Inflammatory macrophage (primary cell): ENCODE measurements around the gene MRM3.
"Not testable (repeated sequence)": the region's sequence is repeated elsewhere in the genome, so short reads cannot be mapped to it uniquely, and the experiment has no call there.

Experiments
- DNase-seq, 2 donors: peaks; one replicate each; pipeline ENCODE4 v3.0.0-alpha.2; 2020 to 2022
- total RNA-seq, 18 experiments: gene quantifications; one replicate each; lab custom pipeline; 2026; ENCODE audit warnings: mixed read lengths in 6 of 18, inconsistent platforms in 2 of 18; lab: John Stamatoyannopoulos, UW

Gene MRM3, protein sequence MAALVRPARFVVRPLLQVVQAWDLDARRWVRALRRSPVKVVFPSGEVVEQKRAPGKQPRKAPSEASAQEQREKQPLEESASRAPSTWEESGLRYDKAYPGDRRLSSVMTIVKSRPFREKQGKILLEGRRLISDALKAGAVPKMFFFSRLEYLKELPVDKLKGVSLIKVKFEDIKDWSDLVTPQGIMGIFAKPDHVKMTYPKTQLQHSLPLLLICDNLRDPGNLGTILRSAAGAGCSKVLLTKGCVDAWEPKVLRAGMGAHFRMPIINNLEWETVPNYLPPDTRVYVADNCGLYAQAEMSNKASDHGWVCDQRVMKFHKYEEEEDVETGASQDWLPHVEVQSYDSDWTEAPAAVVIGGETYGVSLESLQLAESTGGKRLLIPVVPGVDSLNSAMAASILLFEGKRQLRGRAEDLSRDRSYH
- total RNA-seq: 2.7 to 17.2 (median 9.7) reads per million in 18 experiments

GRCh38 chr17:781805-782731 is at the start of gene MRM3, which contains the start of gene GLOD4:
MRM3 (plus strand) TSS chr17:782353; CDS start chr17:782379, 26 bp downstream.
GLOD4 (minus strand) TSS chr17:782280; CDS start chr17:782255, 25 bp downstream.
- peak; percentile 92 to 93 for DNase-seq

DNA sequence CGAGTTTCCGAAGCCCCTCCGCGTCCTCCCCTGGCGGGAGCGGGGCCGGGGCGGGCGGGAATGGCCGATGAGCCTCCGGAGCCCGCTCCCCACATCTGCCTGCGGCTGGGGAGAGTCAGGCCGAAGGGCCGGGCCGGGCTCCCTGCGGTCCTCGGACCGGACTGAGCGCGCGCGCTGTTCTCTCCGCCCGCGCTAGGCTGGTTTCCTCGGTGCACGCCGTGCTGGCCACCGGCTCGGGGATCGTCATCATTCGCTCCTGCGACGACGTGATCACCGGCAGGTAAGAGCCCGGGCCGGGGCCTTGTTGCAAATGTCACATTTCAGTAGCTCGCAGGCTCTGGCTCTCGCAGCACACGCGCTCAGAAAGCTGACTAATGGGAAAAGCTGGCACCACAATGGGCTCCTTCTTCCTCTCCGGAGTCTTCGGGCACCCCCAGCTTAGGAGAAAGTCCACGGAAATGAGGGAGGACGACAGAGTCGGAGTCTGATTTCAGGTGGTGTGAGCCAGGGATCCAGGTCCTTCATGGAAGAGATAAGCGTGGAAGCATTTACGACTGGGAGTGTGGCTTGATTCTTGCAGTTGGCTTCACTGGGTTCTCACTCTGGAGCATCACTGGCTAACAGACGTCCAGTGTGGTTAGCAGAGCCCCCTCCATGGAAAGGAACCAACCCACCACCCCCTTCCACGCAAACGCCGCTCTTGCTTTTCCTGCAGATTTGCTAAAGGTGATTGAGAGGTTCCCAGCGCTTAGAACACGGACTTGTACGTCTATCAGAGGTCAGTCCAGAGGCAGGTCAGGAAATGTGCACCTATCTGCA is 49.0 kb upstream of the MRM3 start:
- DNase-seq: peak in 1 of 2 donors; percentile 8

DNA sequence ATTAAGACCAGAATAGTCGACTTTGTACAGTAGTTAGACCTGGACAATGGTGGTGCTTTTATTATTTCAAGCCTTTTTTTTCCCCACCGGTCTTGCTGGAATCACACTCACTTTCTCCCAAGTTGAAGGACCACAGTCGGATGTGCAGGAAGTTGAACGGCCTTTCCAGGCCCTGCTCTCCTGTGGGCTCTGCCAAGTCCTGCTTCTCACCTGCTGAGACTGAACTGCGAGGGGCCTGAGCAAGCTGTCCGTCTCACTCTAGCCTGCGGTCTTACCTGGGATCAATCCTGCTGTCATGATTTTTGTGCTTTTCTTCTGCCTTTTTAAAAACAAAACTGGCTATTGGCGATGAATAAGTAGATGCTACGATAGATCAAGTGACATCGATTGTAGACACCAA is 48.4 kb upstream of the MRM3 start:
- no peak for DNase-seq

- no peak for DNase-seq
Observed at GRCh38 chr17:737561-738113, 44.5 kb upstream of the MRM3 start.

GRCh38 chr17:740240-741017 is 41.7 kb upstream of the MRM3 start:
- DNase-seq: peak; percentile 88 to 90

GRCh38 chr17:742147-742793 is 39.9 kb upstream of the MRM3 start:
- no peak for DNase-seq

DNA sequence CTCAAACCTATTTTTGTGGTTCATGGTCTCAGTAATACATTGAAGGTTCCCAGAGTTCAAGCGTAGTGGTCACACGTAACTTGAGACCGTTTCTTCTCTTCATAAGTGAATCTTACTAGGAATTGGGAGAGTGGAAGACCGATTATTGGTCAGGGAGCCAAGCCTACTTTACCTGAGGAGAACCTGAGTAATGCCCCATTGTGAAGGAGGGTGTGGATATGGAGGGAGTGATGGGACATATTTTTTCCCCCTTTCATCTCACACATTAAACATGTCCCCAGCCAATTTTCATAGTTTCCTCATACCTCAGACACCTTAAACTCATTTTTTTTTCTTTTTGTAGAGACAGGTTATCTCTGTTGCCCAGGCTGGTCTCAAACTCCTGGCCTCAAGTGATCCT is 39.0 kb upstream of the MRM3 start:
- DNase-seq: no peak

- no peak for DNase-seq
Observed at GRCh38 chr17:744937-745336, 37.2 kb upstream of the MRM3 start.

- DNase-seq: no peak
Observed at GRCh38 chr17:745406-745805, 36.7 kb upstream of the MRM3 start.

DNA sequence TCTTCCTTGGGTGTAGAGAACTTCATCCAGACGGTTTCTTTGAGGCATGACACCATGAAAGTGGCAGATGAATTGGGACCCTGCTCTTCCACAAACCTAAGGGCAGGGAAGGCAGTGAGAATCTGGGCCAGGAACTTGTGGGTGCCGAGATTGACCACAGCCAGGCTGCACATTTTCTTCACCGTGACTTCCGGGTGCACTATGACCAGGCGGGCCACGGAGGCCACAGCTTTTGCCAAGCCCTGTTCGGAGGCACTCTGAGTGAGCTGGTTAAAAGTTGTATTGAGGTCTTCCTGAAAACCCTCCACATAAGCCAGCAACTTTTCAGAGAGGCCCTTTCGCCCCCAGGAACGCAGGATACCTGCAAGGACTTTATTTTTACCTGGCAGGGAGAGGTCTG is 36.0 kb upstream of the MRM3 start:
- DNase-seq: no peak

DNA sequence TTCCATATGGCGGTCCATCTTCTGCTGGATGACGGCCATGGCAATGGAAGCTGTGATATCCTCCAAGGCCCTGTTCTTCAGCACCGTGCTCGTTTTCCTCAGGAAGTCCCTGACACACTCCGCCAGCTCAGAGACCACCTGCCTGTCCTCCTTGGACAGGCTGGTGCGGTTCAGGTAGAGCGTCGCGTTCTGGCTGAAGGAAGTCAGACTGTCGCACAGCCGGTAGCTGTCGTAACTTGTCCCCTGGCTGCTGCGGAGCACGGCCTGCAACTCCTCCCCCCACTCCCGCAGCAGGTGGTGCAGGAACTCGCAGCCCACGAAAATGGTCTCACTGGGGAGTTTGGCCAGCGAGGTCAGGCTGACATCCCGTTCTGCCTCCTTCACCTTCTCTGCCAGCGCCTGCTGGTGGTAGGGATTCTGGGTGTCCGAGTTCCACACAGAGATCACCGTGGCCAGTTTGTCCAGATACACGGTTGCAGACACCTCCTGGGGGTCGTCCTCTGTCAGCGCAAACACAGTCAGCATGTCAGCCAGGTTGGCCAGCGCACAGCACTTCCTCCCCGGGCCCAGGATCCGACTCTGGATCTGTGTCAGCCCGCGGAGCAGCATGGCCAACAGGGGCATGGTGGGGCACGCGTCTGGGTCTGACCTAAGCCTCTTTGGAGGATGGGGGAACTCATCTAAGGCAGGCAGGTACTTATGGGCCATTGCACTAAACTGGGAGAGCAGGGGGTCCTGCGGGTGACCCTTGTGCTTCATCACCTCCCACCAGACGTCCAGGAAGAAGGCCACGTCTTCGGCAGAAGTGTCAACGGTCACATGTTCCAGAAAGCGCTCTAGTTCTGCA is 35.1 kb upstream of the MRM3 start:
- DNase-seq: no peak

GRCh38 chr17:748604-749003 is 33.5 kb upstream of the MRM3 start:
- not testable (repeated sequence) for DNase-seq

GRCh38 chr17:749359-749758 is 32.8 kb upstream of the MRM3 start:
- not testable (repeated sequence) for DNase-seq

DNA sequence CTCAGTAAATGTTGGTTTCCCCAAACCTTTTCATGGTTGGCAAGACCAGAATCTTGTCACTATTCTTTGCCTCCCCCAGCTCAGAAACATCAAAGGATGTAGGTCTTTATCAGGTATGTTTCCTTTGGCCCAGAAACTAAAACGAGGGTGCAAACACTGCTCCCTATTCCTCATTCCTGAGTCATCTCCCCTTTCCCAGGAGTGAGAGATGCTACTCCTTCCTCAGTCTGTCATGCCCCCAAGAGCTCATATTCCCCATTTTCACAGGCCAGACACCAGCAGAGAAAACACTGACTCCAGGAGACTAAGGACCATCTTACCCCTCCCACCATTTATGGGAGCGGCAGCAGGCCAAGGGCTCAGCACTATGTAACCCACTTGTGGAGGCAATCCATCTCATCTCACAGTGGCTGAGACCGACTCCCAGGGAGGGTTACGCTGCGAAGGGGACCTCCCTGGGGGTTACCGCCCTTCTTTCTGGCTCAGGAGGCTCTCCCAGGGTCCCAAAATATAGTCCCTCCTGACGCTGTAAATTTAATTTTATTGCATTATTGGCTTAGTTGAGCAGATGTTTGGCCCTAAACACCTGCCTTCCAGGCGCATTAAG is 31.6 kb upstream of the MRM3 start:
- no peak for DNase-seq

DNA sequence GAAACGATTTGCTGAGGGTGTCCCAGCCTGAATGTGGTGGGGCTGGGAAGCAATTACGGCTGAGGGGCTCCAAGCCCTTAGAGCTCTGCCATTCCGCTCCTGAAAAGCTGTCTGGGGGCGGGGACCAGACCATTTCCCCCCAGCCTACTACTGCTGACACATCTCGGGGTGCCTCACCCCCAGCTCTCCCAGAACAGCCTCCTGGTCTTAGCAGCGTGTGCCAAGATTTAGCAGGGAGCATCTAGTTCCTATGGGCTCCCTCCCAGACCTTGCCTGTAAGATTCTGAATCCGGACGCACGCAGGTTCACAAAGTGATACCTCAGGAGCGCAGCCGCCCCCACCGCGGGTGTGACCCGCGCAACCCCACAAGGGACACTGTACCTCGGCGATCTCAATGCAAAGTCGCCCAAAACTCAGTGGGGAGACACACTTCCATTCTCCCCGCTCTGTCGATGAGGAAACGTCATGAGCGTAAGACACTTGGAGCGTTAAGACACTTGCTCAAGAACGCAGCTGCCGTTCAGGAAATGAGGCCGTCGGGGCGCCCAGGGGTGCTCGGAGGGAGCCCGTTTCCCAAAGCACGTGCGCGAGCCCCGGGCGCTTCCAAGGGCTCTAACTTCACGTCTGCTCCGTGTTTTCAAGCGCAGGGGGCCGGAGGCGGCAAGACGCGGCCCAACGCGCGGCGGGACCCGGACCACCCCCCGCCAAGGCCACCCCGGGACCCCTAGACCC is 30.7 kb upstream of the MRM3 start:
- peak; percentile 57 to 63 for DNase-seq

DNA sequence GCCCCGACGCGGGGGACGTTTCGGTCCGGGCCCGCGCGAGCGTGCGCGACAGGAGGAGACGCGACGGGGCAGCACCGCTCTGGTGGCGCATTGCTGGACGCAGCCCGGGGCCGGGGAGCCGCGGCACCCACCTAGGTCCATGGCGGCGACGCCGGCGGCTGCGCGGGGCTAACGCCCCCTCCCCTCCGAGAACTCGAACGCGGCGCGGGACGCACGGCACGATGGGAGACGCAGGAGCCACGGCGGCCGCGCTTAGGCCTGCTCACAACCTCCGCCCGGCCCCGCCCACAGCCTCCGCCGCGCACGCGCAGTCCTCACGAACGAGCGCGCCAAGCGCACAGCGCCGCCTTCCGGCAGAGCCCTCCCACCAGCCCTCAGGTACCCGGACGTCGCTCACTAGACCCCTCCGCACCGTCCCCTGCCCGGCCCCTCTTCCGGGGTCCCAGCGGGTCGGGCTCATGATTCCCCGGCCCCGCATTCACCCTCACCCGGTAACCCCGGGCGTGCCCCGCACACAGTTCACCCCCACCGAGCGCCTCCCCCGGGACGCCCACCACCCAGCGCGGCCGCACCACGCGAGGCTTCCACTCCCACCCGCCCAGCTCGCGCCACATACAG is 30.0 kb upstream of the MRM3 start, which contains the start of gene GEMIN4:
Gene GEMIN4, minus strand, starts transcription at position 263 of the 618 bp plus-strand sequence. Its CDS starts 122 bp downstream, at position 141.
- DNase-seq: peak; percentile 92

GRCh38 chr17:752620-753219 is 29.4 kb upstream of the MRM3 start:
- peak in 1 of 2 donors; percentile 34 for DNase-seq
